HepG2 (cell line): Measurements from ENCODE around the gene TNFRSF6B. TPM values are rescaled to one million over a fixed set of nuclear protein-coding genes. Genes with fewer than 3 reads are reported as not detected.

Experiments
- AHDC1 ChIP-seq: sonication (generic); formaldehyde crosslinking; IDR thresholded peaks from 2 replicates; pipeline ENCODE4 v1.5.1; 2020; ENCODE audit warnings: mild to moderate bottlenecking, missing genetic modification reagents, borderline replicate concordance
- EZH2 ChIP-seq: conservative IDR thresholded peaks from 2 replicates; pipeline ENCODE4 v1.6.1; 2012; ENCODE audit warnings: mild to moderate bottlenecking, low read depth, low read length, moderate library complexity
- JARID2 ChIP-seq: sonication (generic); formaldehyde crosslinking; IDR thresholded peaks from 2 replicates; pipeline ENCODE4 v1.8.1; 2023; ENCODE audit warnings: missing genetic modification reagents, inconsistent platforms; ENCODE audit not compliant: insufficient replicate concordance
- LBX2 ChIP-seq: sonication (generic); formaldehyde crosslinking; IDR thresholded peaks from 2 replicates; pipeline ENCODE4 v1.5.0; 2020; ENCODE audit warnings: missing genetic modification reagents, mild to moderate bottlenecking, borderline replicate concordance
- MAFF ChIP-seq: IDR thresholded peaks from 2 replicates; pipeline ENCODE4 v1.6.1; 2011; ENCODE audit warnings: low read depth, low read length, improper control_type of control experiment
- NAIF1 ChIP-seq: sonication (generic); formaldehyde crosslinking; IDR thresholded peaks from 2 replicates; pipeline ENCODE4 v1.5.0; 2020; ENCODE audit warnings: mild to moderate bottlenecking, missing genetic modification reagents, borderline replicate concordance
- NFYC ChIP-seq: IDR thresholded peaks from 2 replicates; pipeline ENCODE4 v1.6.1; 2016; ENCODE audit warnings: missing genetic modification reagents, missing compliant biosample characterization
- PITX1 ChIP-seq: sonication (generic); formaldehyde crosslinking; IDR thresholded peaks from 2 replicates; pipeline ENCODE4 v1.5.1; 2020; ENCODE audit warnings: mild to moderate bottlenecking, missing genetic modification reagents
- RFX3 ChIP-seq: IDR thresholded peaks from 2 replicates; pipeline ENCODE4 v1.6.1; 2016; ENCODE audit warnings: missing biosample characterization, missing genetic modification reagents
- SYNCRIP ChIP-seq: fragments of 200-400 bp; formaldehyde crosslinking; IDR thresholded peaks from 2 replicates; pipeline ENCODE4 v1.6.1; 2018; ENCODE audit warnings: mild to moderate bottlenecking, low read depth, low read length; ENCODE audit not compliant: insufficient read depth
- TFE3 ChIP-seq: IDR thresholded peaks from 2 replicates; pipeline ENCODE4 v1.6.1; 2016
- ZBTB20 ChIP-seq: sonication (generic); formaldehyde crosslinking; IDR thresholded peaks from 2 replicates; pipeline ENCODE4 v1.8.1; 2023; ENCODE audit warnings: missing genetic modification reagents, low read depth, mild to moderate bottlenecking, borderline replicate concordance
- ZBTB34 ChIP-seq: sonication (generic); formaldehyde crosslinking; IDR thresholded peaks from 2 replicates; pipeline ENCODE4 v1.8.0; 2022; ENCODE audit warnings: mild to moderate bottlenecking, missing genetic modification reagents
- ZEB1 ChIP-seq: IDR thresholded peaks from 2 replicates; pipeline ENCODE4 v1.6.1; 2012; ENCODE audit warnings: mild to moderate bottlenecking, low read depth, inconsistent platforms; ENCODE audit not compliant: insufficient replicate concordance
- ZNF17 ChIP-seq: sonication (generic); formaldehyde crosslinking; IDR thresholded peaks from 2 replicates; pipeline ENCODE4 v1.5.0; 2020; ENCODE audit warnings: mild to moderate bottlenecking, missing genetic modification reagents
- ZNF24 ChIP-seq: fragments of 450-650 bp; IDR thresholded peaks from 2 replicates; pipeline ENCODE4 v1.6.1; 2017; ENCODE audit warnings: antibody characterized with exemption, mild to moderate bottlenecking
- ZNF468 ChIP-seq: sonication (generic); formaldehyde crosslinking; IDR thresholded peaks from 2 replicates; pipeline ENCODE4 v1.8.0; 2022; ENCODE audit warnings: mild to moderate bottlenecking, moderate library complexity, missing genetic modification reagents
- polyA plus RNA-seq, 8 experiments: library from polyadenylated mRNA; depleted of rRNA in 3 of 8; stranded (reverse) in 7 of 8; unstranded in 1 of 8; fragments of >200 nt; fragmentation: Illumina TruSeq in 4 of 8; extraction: Trizol in 4 of 8; gene quantifications; 2 replicates each; pipeline versions ENCODE4 v1.2.1 to v1.2.3, GENCODE V29; 2011 to 2016; ENCODE audit warnings: low read depth in 4 of 8, missing spikeins in 1 of 8, mixed read lengths in 1 of 8; ENCODE audit not compliant: insufficient read depth in 1 of 8
- total RNA-seq, 5 experiments: library from RNA; depleted of rRNA; stranded (reverse); fragments of >200 nt; fragmentation: Illumina TruSeq; extraction: Trizol; gene quantifications; 2 replicates each; pipeline ENCODE4 v1.2.3, GENCODE V29; 2016; ENCODE audit warnings: low read depth in 1 of 5

The TNFRSF6B gene
- total and polyA plus RNA-seq, 2 of the 13 experiments (the other 11 are each of a cell fraction or from before 2014, with no cell fraction given): 0.24 TPM; not detected in 1

GRCh38 chr20:63739130-63740069 is 42.9 kb downstream of the TNFRSF6B start, which contains the start of gene SLC2A4RG (continued):
- TF ChIP-seq TFE3 (CRISPR knock-in tag) (peak; percentile 83), ZNF468 (CRISPR knock-in tag) (peak; percentile 76; the same call in 1 of the 2 replicates), LBX2 (CRISPR knock-in tag) (no peak), EZH2 (no peak), NFYC (CRISPR knock-in tag) (no peak), MAFF (no peak; the same call in 1 of the 2 replicates), ZNF24 (0 out of 2 replicates have a peak, but pooled peaks have one; percentile 19), SYNCRIP (no peak), ZBTB34 (peak; percentile 60; the same call in 1 of the 2 replicates), ZBTB20 (CRISPR knock-in tag) (0 out of 2 replicates have a peak, but pooled peaks have one; percentile 62), PITX1 (peak; percentile 83), ZNF17 (CRISPR knock-in tag) (no peak), NAIF1 (no peak; the same call in 1 of the 2 replicates), AHDC1 (CRISPR knock-in tag) (no peak), ZEB1 (no peak), RFX3 (CRISPR knock-in tag) (no peak; the same call in 1 of the 2 replicates), JARID2 (CRISPR knock-in tag) (peak; percentile 84)
